SIG-M5 treated with dmso at 0.1 percent for 504 hours (cell line): Measurements from ENCODE around the gene RAB4A.
"Not testable (repeated sequence)": the region's sequence is repeated elsewhere in the genome, so short reads cannot be mapped to it uniquely, and the experiment has no call there.

Experiments
- DNase-seq: peaks from one replicate; lab custom pipeline; 2025; ENCODE audit not compliant: unreplicated experiment; lab: John Stamatoyannopoulos, UW

RAB4A gene

DNA sequence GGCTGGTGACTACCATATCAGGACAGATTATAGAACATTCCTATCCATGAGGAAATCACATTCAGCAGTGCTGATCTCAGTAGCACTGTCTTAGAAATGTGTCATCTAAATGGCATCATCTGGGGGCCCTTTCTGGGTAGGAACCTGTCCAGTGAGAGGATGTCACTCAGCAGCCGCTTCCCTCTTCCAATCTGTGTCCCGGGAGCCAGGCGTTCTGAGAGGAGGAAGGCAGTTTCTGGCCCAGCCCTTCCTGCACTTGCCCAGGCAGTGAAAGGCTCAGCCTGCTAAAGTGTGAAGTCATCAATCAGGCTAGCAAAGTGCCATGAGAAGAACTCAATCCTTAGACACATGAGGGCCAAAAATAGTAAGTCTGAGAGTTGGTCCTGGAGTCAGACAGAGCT is 25.6 kb downstream of the RAB4A start:
- DNase-seq = no peak

- no peak for DNase-seq
Measured at GRCh38 chr1:229297746-229298145, 26.8 kb downstream of the RAB4A start.

GRCh38 chr1:229298420-229298819 is 27.5 kb downstream of the RAB4A start:
- DNase-seq = no peak

DNA sequence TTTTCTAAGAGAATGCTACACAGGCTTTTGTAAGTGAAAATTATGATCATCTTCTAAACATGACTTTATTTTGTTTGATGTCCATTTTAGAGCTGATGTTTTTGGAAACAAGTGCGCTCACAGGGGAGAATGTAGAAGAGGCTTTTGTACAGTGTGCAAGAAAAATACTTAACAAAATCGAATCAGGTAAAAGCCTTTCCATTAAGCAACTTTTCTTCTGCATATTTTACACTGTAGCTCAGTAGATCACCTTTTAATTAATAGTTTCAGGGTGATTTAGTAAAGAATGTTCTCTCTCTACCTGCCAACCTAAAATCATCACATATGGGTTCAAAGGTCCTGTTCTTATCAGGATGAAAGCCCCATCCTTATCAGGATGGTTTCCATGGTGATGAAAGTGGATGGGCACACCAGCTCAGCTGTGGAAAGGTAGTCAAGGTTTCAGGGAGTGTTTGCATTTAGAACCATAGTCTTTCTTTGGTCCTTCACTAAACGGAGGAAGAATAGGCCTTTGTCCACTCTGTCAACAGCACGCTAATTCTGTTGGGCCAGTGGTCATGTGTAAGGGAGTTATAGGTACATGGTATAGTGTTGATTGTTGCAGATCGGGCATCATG is 28.1 kb downstream of the RAB4A start:
- no peak for DNase-seq

GRCh38 chr1:229300099-229300757 is 29.3 kb downstream of the RAB4A start:
- no peak for DNase-seq

GRCh38 chr1:229302740-229303139 is 31.8 kb downstream of the RAB4A start:
- DNase-seq = no peak

DNA sequence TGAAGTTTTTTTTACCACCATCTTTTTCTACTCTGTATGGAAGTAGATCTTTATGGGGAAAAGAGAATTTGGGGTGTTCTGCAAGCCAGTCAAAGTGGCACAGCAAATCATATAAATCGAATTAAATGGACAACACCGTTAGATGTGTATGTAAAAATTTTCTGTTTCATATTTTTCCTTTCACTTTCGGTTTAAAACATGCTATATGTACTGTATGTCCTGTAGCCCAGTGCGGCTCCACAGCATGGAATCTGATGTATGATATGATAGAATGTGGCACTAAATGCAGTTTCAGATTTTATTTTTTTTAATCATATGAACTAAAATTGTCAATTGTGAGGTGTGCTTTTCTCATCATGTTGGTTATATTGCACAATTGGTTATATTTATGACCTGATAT is 32.9 kb downstream of the RAB4A start:
- no peak for DNase-seq

DNA sequence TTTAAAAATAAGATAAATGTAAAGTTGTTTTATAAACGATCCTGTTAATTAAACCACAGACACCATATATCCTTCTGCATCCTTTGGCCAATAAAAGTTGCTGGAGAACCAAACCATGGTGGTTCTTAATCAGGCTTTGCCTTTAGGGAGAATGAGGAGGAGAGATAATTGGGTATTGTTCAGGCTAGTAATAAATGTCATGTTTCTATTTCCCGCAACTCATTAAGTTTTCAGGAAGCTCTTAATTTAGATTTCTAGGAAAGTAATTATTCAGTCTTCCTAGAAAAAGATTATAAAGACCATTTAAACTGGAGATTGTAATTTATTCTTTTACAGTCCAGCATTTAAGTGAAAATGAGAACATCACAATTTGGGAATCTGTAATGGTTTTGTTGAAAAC is 34.5 kb downstream of the RAB4A start:
- DNase-seq = no peak

DNA sequence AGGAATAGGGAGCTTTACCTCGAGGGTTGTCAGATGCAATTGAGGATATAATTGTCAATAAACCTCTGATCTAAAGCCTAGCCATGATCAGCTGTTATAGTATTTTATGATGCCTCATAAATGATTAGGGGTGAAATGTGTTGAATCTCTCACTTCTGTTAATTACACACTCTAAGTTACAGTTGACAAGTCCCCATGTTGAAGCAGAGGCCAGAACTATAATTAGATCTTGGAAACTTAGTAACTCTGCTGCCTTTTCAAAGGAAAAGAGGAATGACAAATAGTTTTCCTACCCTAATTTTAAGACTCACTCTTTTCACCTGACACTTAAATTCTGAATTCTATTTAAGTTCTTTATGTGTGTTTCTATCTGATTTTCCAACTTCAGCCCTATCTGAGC is 38.2 kb downstream of the RAB4A start:
- DNase-seq = no peak

GRCh38 chr1:229309684-229310083 is 38.8 kb downstream of the RAB4A start:
- DNase-seq = no peak

- DNase-seq = no peak
Measured at GRCh38 chr1:229310833-229311232, 39.9 kb downstream of the RAB4A start.

- DNase-seq = no peak
Measured at GRCh38 chr1:229316166-229316565, 45.3 kb downstream of the RAB4A start.

- DNase-seq = no peak
Measured at GRCh38 chr1:229318056-229318455, 47.1 kb downstream of the RAB4A start.

- DNase-seq = no peak
Measured at GRCh38 chr1:229319487-229319886, 48.6 kb downstream of the RAB4A start.

DNA sequence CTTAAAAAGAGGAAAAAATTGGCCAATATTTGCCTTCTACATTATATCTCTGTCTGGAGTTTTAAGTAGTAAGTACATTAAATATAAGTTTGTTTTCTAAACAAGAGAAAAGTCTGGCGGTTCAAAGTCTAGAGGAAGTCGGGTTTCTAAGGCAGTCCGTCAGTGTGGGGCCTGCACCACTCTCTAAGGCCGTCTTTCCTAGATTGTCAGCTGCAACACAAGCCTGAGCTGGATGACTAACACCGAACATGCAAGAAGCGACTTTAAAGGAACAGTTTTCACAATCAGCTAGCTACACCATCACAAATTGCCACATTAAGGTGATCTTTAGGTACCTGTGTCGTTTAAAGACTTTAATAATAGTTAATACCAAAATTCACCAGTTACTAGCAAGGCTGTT is 52.3 kb downstream of the RAB4A start:
- DNase-seq = no peak

- DNase-seq = no peak
Measured at GRCh38 chr1:229323885-229324553, 53.1 kb downstream of the RAB4A start.

DNA sequence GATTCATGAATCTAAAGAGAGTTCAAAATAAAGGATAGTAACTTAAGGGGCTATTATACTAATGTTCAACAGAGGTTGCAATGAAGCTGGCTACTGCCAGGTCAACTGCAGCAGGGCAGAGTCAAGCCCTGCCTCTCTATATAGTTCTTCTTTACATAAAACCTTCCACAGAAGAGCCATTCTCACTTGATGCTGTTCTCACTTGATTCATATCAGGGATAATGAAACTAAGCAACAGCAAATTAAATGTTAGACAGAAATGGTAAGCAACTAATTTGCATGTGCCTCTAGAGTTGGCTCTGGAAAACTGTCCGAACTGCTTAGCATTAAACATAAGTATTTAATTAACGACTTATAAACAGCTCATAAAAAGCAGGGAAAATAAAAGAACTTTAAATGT is 54.5 kb downstream of the RAB4A start:
- DNase-seq = no peak

DNA sequence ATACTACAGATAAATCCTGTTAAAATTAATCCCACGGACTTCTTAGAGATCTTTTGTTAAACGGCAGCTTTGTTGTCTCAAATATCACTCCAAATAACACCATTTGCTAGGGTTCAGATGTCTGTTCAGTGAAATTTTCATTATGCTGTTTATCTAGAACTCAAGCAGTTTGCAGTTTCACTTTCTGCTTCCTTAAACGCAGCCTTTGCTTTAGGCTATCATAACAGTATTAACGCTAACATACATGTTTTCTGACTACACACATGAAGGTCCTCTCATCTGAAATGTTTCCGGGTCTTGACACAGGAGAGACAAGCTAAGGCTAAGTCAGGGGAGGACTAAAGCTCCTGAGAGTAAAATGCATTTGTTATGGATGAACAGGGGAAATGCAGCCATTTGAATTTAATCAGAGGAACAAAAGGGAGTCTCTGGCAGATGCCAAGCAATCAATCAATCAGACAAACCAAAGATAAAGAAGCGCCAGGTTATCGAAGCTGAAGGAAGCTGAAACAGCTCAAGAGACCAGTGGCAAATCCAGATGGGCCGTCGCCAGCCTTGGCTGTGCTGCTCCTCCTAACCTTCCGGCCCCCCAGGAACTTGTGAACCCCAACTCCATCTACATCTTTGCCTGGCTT is 55.1 kb downstream of the RAB4A start:
- no peak for DNase-seq

- no peak for DNase-seq
Measured at GRCh38 chr1:229326601-229327000, 55.7 kb downstream of the RAB4A start.

GRCh38 chr1:229327765-229328164 is 56.9 kb downstream of the RAB4A start:
- DNase-seq = not testable (repeated sequence)

DNA sequence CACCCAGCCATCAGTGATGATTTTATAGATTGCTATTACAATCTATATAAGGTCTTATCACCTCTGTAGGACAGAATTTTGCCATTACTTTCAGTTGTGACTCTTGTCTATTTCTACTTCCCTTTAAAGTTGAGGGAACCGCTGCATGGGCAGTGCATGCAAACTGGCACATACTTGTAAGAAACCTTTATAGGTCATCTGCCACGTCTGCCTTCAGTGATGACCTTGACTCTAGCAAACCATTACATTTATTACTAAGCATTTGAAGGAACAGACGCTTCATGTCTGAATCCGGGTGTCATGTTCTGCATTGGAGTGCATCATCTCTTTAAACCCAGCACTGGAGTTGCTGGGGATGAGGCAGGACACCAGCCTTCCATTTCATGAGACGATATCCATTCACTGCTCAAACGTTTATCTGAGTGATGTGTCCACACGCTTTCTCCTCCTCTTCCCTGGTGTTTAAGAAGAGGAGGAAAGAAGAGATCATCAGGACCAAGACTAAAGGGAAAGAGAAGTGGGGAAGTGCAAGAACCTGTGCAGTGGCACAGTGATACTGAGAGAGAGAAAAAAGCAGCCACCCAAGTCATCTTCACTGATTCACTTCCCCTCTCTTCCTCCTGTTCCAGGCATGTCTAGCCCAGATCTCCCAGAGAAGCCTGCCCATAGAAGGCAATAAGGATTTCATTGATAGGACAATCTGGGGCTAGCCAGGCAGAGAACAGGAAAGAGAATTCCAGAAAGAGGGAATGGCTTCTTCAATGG is 57.9 kb downstream of the RAB4A start:
- no peak for DNase-seq
